Stimulated activated CD8-positive, alpha-beta memory T cell treated with anti-CD3 and anti-CD28 coated beads, Interleukin-12 subunit alpha, Interleukin-12 subunit beta, amount 100 ng/mL, for 24 hours (primary cell): ENCODE data around the gene DNAJB11.
"Not testable (repeated sequence)": the region's sequence is repeated elsewhere in the genome, so short reads cannot be mapped to it uniquely, and the experiment has no call there.

Experiments
- DNase-seq: peaks from one replicate; pipeline ENCODE4 v3.0.0-alpha.2; 2020; ENCODE audit errors: extremely low read depth

Gene DNAJB11

GRCh38 chr3:186552408-186553031 is 18.0 kb upstream of the DNAJB11 start:
- DNase-seq, result no peak

GRCh38 chr3:186564586-186564985 is 5.9 kb upstream of the DNAJB11 start:
- DNase-seq, result no peak

GRCh38 chr3:186566772-186567071 is 3.8 kb upstream of the DNAJB11 start:
- DNase-seq, result no peak

- DNase-seq, result peak; percentile 80
Measured at GRCh38 chr3:186567072-186567921, 3.2 kb upstream of the DNAJB11 start, which contains the start of gene TBCCD1. Gene TBCCD1, minus strand, starts transcription at chr3:186567339. Its CDS starts 3,010 bp downstream, at chr3:186564329.

GRCh38 chr3:186569361-186569760 is 1.2 kb upstream of the DNAJB11 start:
- DNase-seq, result not testable (repeated sequence)

GRCh38 chr3:186569779-186570095 is 783 bp upstream of the DNAJB11 start:
- DNase-seq, result no peak

- DNase-seq, result no peak
Measured at GRCh38 chr3:186570941-186571643, 572 bp downstream of the DNAJB11 start.

GRCh38 chr3:186571644-186572013 is 1.1 kb downstream of the DNAJB11 start:
- no peak for DNase-seq

GRCh38 chr3:186577521-186577920 is 7.0 kb downstream of the DNAJB11 start:
- no peak for DNase-seq

GRCh38 chr3:186580785-186581184 is 10.3 kb downstream of the DNAJB11 start:
- no peak for DNase-seq

GRCh38 chr3:186582541-186582940 is 12.0 kb downstream of the DNAJB11 start:
- no peak for DNase-seq

GRCh38 chr3:186583831-186584230 is 13.3 kb downstream of the DNAJB11 start:
- DNase-seq, result no peak

- not testable (repeated sequence) for DNase-seq
Measured at GRCh38 chr3:186586245-186586644, 15.7 kb downstream of the DNAJB11 start.

GRCh38 chr3:186587183-186587582 is 16.7 kb downstream of the DNAJB11 start:
- no peak for DNase-seq

GRCh38 chr3:186588632-186589031 is 18.1 kb downstream of the DNAJB11 start:
- DNase-seq, result no peak

GRCh38 chr3:186589121-186589520 is 18.6 kb downstream of the DNAJB11 start:
- no peak for DNase-seq

- DNase-seq, result no peak
Measured at GRCh38 chr3:186589856-186590579, 19.5 kb downstream of the DNAJB11 start.

GRCh38 chr3:186590580-186591295 is 20.2 kb downstream of the DNAJB11 start:
- no peak for DNase-seq

- DNase-seq, result no peak
Measured at GRCh38 chr3:186592682-186593081, 22.2 kb downstream of the DNAJB11 start.

GRCh38 chr3:186593862-186594261 is 23.3 kb downstream of the DNAJB11 start:
- DNase-seq, result no peak

- no peak for DNase-seq
Measured at GRCh38 chr3:186594591-186595113, 24.1 kb downstream of the DNAJB11 start.
